ENCODE data around the gene VAMP2. TPM values are rescaled to one million over a fixed set of nuclear protein-coding genes. Genes with fewer than 3 reads are reported as not detected.
A peak's percentile ranks its signal among the peaks of the same experiment; 100 is the strongest.

The VAMP2 gene
- total and polyA plus RNA-seq, 10 of the 15 experiments (the other 5 are each of a cell fraction or from before 2014, with no cell fraction given): 3.0 to 35.2 (median 25.0) TPM

- TF ChIP-seq, protein P1, sequence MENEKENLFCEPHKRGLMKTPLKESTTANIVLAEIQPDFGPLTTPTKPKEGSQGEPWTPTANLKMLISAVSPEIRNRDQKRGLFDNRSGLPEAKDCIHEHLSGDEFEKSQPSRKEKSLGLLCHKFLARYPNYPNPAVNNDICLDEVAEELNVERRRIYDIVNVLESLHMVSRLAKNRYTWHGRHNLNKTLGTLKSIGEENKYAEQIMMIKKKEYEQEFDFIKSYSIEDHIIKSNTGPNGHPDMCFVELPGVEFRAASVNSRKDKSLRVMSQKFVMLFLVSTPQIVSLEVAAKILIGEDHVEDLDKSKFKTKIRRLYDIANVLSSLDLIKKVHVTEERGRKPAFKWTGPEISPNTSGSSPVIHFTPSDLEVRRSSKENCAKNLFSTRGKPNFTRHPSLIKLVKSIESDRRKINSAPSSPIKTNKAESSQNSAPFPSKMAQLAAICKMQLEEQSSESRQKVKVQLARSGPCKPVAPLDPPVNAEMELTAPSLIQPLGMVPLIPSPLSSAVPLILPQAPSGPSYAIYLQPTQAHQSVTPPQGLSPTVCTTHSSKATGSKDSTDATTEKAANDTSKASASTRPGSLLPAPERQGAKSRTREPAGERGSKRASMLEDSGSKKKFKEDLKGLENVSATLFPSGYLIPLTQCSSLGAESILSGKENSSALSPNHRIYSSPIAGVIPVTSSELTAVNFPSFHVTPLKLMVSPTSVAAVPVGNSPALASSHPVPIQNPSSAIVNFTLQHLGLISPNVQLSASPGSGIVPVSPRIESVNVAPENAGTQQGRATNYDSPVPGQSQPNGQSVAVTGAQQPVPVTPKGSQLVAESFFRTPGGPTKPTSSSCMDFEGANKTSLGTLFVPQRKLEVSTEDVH (IDR thresholded peaks at IDR 0.05; ENCODE audit: low read depth, partially characterized antibody): no peak
Observed at GRCh38 chr17:8121681-8122421, 40.9 kb downstream of the VAMP2 start (continued).

GRCh38 chr17:8121407-8121680 lies 41.4 kb downstream of the VAMP2 start:
- Histone ChIP-seq H3K9ac (ENCODE audit: control insufficient read depth, insufficient read depth, low read length) (no peak overlapping the region), H3K4me1 (ENCODE audit: control insufficient read depth, insufficient read depth, low read length) (peaks cover 39% of the 10 kb centered on the region), H4K20me1 (ENCODE audit: control insufficient read depth, insufficient read depth) (no peaks in the 10 kb centered on the region), H2AFZ (ENCODE audit: control insufficient read depth, low read depth, low read length) (peak overlapping the region; percentile 66; the same call in 1 of the 2 replicates), H3K27ac (ENCODE audit: control insufficient read depth, insufficient read depth) (no peak overlapping the region), H3K4me3 (peak overlapping the region; percentile 99), H3K79me2 (ENCODE audit: control insufficient read depth, insufficient read depth, low read length) (no peaks in the 10 kb centered on the region), H3K36me3 (ENCODE audit: control insufficient read depth in 2 of 2, insufficient read depth in 2 of 2, low read length in 1 of 2) (no peaks in the 10 kb centered on the region), H3K4me2 (ENCODE audit: control insufficient read depth, insufficient read depth) (peak overlapping the region; percentile 94), H3K9me3 (replicated peaks; ENCODE audit: control insufficient read depth, insufficient read depth, low read length) (no peaks in the 10 kb centered on the region), H3K27me3 (replicated peaks in 1 of 2; ENCODE audit: control insufficient read depth in 2 of 2, insufficient read depth in 2 of 2, low read length in 1 of 2) (peaks cover 5 to 11% of the 10 kb centered on the region in 2 experiments)
- no peak; the same call in 2 of the 3 replicates for ATAC-seq
- ChIA-PET CTCF (interaction anchor here (1.1 to 3.7 kb wide), 3 partner anchors 17 to 70 kb away, joined by 3 to 46 read pairs (median 11); no protein-coding TSS in a partner anchor), POLR2A (interaction anchor here (1.1 to 1.8 kb wide), 2 partner anchors 35 to 38 kb away, joined by 5 to 6 read pairs; no protein-coding TSS in a partner anchor), RAD21 (ENCODE audit: unreplicated experiment) (interaction anchor here (1.2 to 2.6 kb wide), 2 partner anchors 37 to 66 kb away, joined by 3 to 16 read pairs; no protein-coding TSS in a partner anchor), SMC1A (ENCODE audit: uncharacterized antibody, unreplicated experiment) (interaction anchor here (1.6 to 3.8 kb wide), 3 partner anchors 16 to 40 kb away, joined by 6 to 21 read pairs (median 7); no protein-coding TSS in a partner anchor)
- TF ChIP-seq MXI1 (IDR thresholded peaks at IDR 0.05; ENCODE audit: low read depth, low read length) (0 out of 2 replicates have a peak, but pooled peaks have one; percentile 15), ZNF687 (IDR thresholded peaks at IDR 0.05) (no peak)
- no peak for DNase-seq (ENCODE audit: low read depth, low spot score)
- no TSS peak for BruUV-seq (replicated peaks)
- whole genome bisulfite sequencing (ENCODE audit: insufficient coverage, insufficient replicate concordance, low lambda C conversion rate, missing lambda C conversion rate): 0% methylated on average over 21 of the region's 25 CpGs
- in situ Hi-C loops (cut with MboI) (no loop called here), intact Hi-C loops (cut with micrococcal nuclease; ENCODE audit: unreplicated experiment) (loop anchor here (2.0 to 5.0 kb wide), 2 partner anchors 65 to 176 kb away; partner anchors contain the start of gene SLC25A35)
- no peak for FAIRE-seq

All from GM12878 (cell line).